HG03175 (cell line): ENCODE data around the gene KIF5B.
A peak's percentile ranks its signal among the peaks of the same experiment; 100 is the strongest.
"Not testable (repeated sequence)": the region's sequence is repeated elsewhere in the genome, so short reads cannot be mapped to it uniquely, and the experiment has no call there.

ENCODE experiments used
- ATAC-seq: cut with Tn5 transposase; IDR thresholded peaks from one replicate; pipeline ENCODE4 v1.9.1; 2021; ENCODE audit warnings: mild to moderate bottlenecking, moderate library complexity; ENCODE audit not compliant: unreplicated experiment

The KIF5B gene

DNA sequence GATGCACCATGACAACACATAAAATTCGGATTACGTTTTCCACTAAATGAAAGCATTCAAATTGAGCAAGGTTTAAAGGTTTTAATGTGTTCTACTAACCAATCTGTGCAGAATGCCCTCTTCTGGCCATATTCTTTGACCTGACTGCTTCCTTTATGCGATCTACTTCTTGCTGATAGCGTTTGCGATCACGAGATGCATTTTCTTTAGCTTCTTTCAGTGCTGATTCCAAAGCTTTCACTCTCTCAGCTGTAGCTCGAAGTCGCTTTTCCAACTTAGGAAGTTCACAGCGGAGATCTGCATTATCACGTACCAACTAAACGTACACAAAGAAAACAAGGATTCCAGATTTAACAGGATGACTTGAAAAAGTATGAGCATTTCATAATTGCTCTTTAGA is 39.2 kb downstream of the KIF5B start:
- no peak for ATAC-seq

- no peak for ATAC-seq
Measured at GRCh38 chr10:32015386-32015785, 40.8 kb downstream of the KIF5B start.

DNA sequence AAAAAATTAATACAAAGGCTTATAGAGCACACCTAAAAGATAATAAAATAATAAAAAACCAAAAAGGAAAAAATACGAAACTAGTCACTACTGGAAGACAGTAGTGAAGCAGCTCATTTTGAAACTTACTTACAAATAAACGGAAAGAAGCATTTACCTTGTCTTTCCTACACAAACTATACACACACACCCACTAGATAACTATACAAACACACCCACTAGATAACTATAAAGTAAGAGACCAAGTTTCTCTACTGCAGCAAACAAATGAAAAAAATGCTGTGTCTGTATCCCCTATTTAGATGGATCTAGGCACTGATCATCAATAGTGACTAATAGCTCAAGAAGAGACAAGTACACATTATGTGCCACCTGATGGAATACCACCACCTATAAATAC is 49.2 kb downstream of the KIF5B start:
- no peak for ATAC-seq

DNA sequence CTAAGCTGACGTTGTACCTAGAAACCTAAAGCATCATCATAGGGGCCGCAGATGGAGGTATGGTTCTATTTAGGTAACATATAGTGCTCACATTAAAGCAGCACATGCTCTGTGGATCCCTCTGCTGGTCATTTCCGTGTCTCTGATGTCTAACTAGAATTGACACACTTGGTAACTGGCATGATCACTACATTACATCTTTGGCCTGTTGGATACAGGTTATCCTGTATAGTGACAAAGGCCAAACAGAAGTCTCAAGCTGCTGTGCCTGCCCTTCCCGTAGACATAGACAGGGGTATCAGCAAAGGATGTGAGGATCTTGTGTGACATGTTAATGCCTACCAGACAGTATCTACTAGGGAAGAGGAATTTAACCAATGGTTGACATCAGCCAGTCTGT is 51.2 kb downstream of the KIF5B start:
- peak; percentile 64 for ATAC-seq

DNA sequence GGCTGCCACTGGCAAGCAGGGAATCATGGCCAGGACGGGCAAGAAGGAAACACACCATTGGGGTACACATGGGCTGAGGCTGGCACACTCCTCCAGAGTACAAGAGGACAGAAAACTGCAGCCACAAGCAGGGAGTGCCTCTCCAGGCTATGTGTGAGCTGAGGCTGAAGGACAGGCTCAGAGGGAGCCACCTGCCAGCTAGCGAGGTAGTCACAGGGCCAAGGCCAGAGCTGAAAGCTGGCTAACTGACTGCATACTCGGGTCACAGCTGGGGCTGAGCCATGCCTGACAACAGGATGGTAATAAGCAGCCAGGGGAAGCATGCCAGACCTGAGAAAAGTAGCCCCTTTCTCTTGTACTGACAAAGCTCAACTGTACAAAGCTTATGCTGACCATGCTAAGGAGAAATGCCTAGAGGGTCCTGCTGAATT is 52.0 kb downstream of the KIF5B start:
- ATAC-seq, result no peak

DNA sequence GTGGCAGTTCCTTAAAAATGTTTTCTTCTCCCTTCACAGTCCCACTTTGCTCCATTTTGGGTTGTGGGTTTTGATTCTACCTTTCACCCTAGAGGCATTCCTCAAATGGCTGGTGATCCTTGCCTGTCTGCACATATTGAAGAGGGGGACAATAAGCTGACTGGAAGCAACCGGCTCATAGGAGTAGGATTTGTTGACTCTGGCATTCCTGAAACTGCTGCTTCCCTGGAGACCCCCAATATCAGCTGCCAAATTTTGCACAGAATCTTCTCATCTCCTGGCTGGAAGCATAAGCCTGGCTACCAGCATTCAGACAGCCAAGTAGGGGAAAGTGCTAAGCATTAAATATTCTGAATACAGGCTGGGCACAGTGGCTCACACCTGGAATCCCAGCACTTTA is 53.7 kb downstream of the KIF5B start:
- no peak for ATAC-seq

- ATAC-seq, result no peak
Measured at GRCh38 chr10:32000937-32001336, 55.3 kb downstream of the KIF5B start.

DNA sequence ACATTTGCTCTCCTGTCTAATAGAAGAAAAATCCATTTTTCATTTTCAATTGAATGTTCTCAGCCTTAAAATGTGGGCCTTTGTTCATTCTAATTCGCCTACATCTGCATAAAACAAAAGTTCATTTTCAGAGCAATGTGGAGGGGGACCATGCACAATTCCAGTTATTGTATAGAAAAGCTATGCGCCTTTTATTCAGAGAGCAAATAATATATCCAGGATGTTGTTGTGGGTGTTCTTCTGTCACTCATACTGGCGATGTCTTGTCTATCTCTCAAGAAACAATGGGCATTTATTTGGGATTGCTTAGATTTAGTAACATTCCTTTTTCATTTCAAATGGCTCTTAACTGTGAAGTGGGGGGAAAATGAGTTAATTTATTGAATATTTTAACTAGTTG is 56.4 kb downstream of the KIF5B start:
- no peak for ATAC-seq

DNA sequence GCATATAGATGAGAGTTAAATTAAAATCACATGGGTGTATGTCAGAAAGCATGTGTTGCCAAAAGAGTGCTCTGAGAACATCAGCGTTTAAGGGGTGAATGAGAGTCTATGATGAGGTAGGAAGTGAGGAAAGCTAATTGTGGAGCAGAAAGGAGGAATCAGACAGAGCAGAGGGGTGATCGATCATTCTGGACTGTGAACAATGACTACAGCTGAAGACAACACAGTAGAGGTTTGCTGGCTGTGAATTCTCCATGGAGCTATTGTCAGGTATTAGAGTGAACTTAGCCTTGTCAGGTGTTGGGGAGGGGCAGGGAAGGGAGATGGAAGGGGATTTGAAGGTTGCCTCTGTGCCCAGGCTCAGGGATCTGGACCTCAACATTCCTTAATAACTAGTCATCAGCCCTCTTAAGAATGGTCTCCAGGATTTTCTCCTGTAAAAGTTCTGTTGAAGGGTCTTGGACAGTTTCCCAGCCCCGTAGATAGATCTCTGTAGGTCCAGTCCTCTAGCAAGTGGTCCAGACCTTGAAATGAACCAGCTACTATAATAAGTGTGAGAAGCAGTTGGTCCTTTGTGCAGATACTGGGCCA is 57.1 kb downstream of the KIF5B start:
- ATAC-seq, result no peak

- ATAC-seq, result no peak
Measured at GRCh38 chr10:31994926-31995325, 61.3 kb downstream of the KIF5B start.

DNA sequence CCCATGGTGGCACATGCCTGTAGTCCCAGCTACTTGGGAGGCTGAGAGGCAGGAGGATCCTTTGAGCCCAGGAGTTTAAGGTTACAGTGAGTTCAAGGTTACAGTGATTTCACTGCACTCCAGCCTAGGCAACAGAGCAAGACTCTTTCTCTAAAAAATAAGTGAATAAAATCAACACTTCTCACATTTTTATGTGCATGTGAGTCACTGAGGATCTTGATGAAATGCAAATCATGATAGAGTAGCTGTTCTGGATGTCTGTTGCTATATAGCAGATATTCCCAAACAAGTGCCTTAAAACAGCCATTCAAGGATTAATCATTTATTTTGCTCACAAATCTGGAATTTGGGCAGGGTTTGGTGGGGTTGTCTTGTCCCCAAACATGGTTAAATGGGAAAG is 65.3 kb downstream of the KIF5B start:
- no peak for ATAC-seq

- not testable (repeated sequence) for ATAC-seq
Measured at GRCh38 chr10:31987786-31988185, 68.4 kb downstream of the KIF5B start.

DNA sequence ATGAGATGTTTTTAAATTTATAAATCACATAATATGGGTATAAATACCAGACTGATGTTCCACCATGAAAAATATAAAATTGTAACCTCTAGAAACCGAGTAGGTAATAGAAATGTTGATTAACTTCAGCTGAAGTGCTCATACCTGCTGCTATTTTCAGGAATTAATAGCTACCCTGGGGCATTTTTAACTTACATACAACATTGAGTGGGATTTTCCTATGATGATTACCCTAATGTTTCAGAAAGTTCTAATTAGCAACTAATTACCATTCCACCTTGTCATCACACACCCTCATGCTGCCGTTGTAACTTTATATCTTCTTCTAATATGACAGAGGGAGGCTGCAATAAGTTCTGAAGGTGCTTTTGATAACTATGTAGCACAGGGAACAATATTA is 74.1 kb downstream of the KIF5B start:
- no peak for ATAC-seq

- ATAC-seq, result no peak
Measured at GRCh38 chr10:31980471-31980870, 75.8 kb downstream of the KIF5B start.

DNA sequence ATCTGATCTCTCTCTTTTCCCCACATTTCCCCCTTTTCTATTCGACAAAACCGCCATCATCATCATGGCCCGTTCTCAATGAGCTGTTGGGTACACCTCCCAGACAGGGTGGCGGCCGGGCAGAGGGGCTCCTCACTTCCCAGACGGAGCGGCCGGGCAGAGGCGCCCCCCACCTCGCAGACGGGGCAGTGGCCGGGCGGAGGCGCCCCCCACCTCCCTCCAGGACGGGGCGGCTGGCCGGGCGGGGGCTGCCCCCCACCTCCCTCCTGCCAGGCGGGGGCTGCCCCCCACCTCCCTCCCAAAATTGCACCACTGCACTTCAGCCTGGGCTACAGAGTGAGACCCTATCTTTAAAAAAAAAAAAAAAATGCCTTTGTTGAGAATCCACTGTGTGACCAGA is 77.2 kb downstream of the KIF5B start:
- ATAC-seq, result not testable (repeated sequence)

GRCh38 chr10:31978156-31978483 is 78.1 kb downstream of the KIF5B start:
- ATAC-seq, result no peak

GRCh38 chr10:31977440-31978155 is 78.6 kb downstream of the KIF5B start:
- peak; percentile 63 for ATAC-seq

GRCh38 chr10:31975157-31975765 is 81.0 kb downstream of the KIF5B start:
- ATAC-seq, result no peak

DNA sequence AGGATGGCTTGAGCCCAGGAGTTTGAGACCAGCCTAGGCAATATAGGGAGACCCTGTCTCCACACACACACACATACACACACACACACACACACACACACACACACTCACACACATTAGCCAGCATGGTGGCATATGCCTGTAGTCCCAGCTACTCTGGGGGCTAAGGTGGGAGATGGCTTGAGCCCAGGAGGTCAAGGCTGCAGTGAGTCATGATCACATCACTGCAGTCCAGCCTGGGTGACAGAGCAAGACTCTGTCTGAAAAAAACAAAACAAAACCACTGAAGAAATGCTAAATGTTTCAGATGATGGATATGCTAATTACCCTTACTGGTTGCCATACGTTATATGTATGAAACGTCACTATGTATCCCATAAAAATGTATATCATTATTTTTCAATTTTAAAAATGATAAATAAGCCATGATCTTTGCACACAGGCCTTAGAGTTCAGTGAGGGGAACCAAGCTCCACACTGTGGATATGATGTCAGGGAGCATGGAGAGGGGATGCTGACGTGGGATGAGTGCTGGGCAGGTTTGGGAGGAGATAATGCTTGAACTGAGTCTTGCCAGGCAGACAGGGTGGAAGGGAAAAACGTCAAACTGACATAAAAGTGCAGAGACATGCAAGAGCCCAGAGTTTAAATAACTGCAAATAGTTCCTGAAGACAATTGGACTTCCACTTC is 81.6 kb downstream of the KIF5B start:
- ATAC-seq, result no peak

DNA sequence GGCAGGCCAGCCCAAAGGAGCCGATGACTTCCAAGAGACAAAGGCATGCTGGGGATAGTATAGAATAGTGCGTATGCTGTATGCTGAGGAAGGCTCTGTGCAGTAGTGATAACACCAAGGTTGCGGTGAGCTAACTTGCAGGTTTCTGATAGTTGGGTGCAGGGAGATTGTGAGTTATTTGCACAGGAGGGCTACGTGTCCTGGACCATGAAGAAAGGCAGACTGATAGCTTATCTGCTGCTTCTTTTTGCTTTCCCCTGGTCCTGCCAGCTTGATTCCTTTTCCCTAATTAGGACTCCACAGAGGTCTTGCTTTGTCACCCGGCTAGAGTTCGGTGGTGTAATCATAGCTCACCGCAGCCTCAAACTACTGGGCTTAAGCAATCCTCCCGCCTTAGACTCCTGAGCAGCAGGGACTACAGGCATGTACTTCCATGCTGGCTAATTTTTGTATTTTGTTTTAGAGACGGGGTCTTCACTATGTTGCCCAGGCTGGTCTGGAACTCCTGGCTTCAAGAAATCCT is 83.6 kb downstream of the KIF5B start:
- ATAC-seq, result no peak

DNA sequence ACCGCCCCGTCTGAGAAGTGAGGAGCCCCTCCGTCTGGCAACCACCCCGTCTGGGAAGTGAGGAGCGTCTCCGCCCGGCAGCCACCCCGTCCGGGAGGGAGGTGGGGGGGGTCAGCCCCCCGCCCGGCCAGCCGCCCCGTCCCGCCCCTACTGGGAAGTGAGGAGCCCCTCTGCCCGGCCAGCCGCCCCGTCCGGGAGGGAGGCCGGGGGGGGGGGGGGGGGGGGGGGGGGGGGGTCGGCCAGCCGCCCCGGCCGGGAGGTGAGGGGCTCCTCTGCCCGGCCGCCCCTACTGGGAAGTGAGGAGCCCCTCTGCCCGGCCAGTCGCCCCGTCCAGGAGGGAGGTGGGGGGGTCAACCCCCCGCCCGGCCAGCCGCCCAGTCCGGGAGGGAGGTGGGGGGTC is 86.4 kb downstream of the KIF5B start:
- ATAC-seq, result not testable (repeated sequence)

DNA sequence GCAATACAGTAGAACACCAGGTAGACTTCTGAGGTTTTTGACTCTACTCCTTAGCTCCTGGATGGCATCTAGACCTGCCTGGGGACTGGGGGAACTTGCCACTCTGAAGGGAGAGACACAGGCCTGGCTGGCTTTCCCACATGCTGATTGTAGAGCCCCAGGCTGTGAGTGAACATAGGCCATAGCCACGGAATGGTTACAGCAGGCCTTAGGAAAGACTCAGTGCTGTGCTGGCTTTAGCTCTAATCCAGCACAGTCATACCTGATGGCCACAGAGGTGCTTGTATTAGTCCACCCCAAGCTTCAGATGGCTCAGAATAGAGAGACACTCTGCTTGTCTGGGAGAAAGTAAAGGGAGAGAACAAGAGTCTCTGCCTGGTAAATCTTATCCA is 92.6 kb downstream of the KIF5B start:
- no peak for ATAC-seq
